ENCODE measurements around the gene TMEM101.
A peak's percentile ranks its signal among the peaks of the same experiment; 100 is the strongest.

The TMEM101 gene

GRCh38 chr17:43983515-43984411, 31.0 kb downstream of the TMEM101 start:
- Mint-ChIP-seq H3K27ac (no peak overlapping the region), H3K27me3 (ENCODE audit: low read depth) (peaks cover 90% of the 10 kb centered on the region), H3K4me1 (peaks cover 5% of the 10 kb centered on the region), H3K36me3 (ENCODE audit: low read depth) (no peaks in the 10 kb centered on the region), H3K4me3 (peak overlapping the region; percentile 70 to 77 (median 72)), H3K9me3 (no peaks in the 10 kb centered on the region)
- peak in 2 of 3 experiments; percentile 24 to 43 for TF ChIP-seq CTCF (IDR thresholded peaks at IDR 0.05; ENCODE audit: unreplicated experiment in 3 of 3)

- Mint-ChIP-seq H3K27ac (no peak overlapping the region), H3K9me3 (no peaks in the 10 kb centered on the region), H3K27me3 (ENCODE audit: low read depth) (peaks cover 92% of the 10 kb centered on the region), H3K4me1 (peaks cover 5% of the 10 kb centered on the region), H3K36me3 (ENCODE audit: low read depth) (no peaks in the 10 kb centered on the region), H3K4me3 (peak overlapping the region; percentile 60 to 66 (median 65))
- TF ChIP-seq CTCF (IDR thresholded peaks at IDR 0.05; ENCODE audit: unreplicated experiment in 3 of 3) = no peak
These were observed 31.6 kb downstream of the TMEM101 start for GRCh38 chr17:43983196-43983514.

- peak overlapping the region; percentile 21 to 63 (median 48) for H3K4me3 Mint-ChIP-seq
- peaks cover 90% of the 10 kb centered on the region for H3K27me3 Mint-ChIP-seq (ENCODE audit: low read depth)
- no peak overlapping the region for H3K27ac Mint-ChIP-seq
- peaks cover 1% of the 10 kb centered on the region for H3K4me1 Mint-ChIP-seq
- no peaks in the 10 kb centered on the region for H3K36me3 Mint-ChIP-seq (ENCODE audit: low read depth)
- no peak for TF ChIP-seq CTCF (IDR thresholded peaks at IDR 0.05; ENCODE audit: unreplicated experiment in 3 of 3)
- H3K9me3 Mint-ChIP-seq = no peaks in the 10 kb centered on the region
These were observed 32.6 kb downstream of the TMEM101 start for GRCh38 chr17:43982171-43982570.

GRCh38 chr17:43979671-43980070, 35.1 kb downstream of the TMEM101 start:
- Mint-ChIP-seq H3K36me3 (ENCODE audit: low read depth) (no peaks in the 10 kb centered on the region), H3K27me3 (ENCODE audit: low read depth) (peaks cover 76% of the 10 kb centered on the region), H3K9me3 (no peaks in the 10 kb centered on the region), H3K4me1 (no peaks in the 10 kb centered on the region), H3K4me3 (no peak overlapping the region), H3K27ac (no peak overlapping the region)
- TF ChIP-seq CTCF (IDR thresholded peaks at IDR 0.05; ENCODE audit: unreplicated experiment in 3 of 3) = no peak

- H3K4me1 Mint-ChIP-seq = no peaks in the 10 kb centered on the region
- no peak for TF ChIP-seq CTCF (IDR thresholded peaks at IDR 0.05; ENCODE audit: unreplicated experiment in 3 of 3)
- H3K36me3 Mint-ChIP-seq (ENCODE audit: low read depth) = no peaks in the 10 kb centered on the region
- H3K27me3 Mint-ChIP-seq (ENCODE audit: low read depth) = peaks cover 76% of the 10 kb centered on the region
- no peaks in the 10 kb centered on the region for H3K9me3 Mint-ChIP-seq
- no peak overlapping the region for H3K4me3 Mint-ChIP-seq
- no peak overlapping the region for H3K27ac Mint-ChIP-seq
These were observed 35.8 kb downstream of the TMEM101 start for GRCh38 chr17:43979011-43979410.

GRCh38 chr17:43978078-43978477, 36.7 kb downstream of the TMEM101 start:
- Mint-ChIP-seq H3K27me3 (ENCODE audit: low read depth) (peaks cover 72% of the 10 kb centered on the region), H3K4me3 (no peak overlapping the region), H3K27ac (no peak overlapping the region), H3K36me3 (ENCODE audit: low read depth) (no peaks in the 10 kb centered on the region), H3K4me1 (no peaks in the 10 kb centered on the region), H3K9me3 (no peaks in the 10 kb centered on the region)
- TF ChIP-seq CTCF (IDR thresholded peaks at IDR 0.05; ENCODE audit: unreplicated experiment in 3 of 3) = no peak

All from nephron (organoid).